ENCODE data around the gene KRT86. TPM values are rescaled to one million over a fixed set of nuclear protein-coding genes. Genes with fewer than 3 reads are reported as not detected.

KRT86 gene
- total and polyA plus RNA-seq, 2 donors from 2014 or later: 1.3 TPM; not detected in 1

- Histone ChIP-seq H3K27ac (ENCODE audit: low read depth in 2 of 2, low read length in 2 of 2) (no peak overlapping the region), H3K4me3 (ENCODE audit: low read length in 3 of 3) (no peak overlapping the region), H3K9ac (ENCODE audit: low read length in 3 of 3) (no peak overlapping the region), H3K36me3 (ENCODE audit: control insufficient read depth in 2 of 3, insufficient read depth in 3 of 3, low read length in 3 of 3) (no peaks in the 10 kb centered on the region), H3K4me1 (ENCODE audit: control insufficient read depth in 2 of 3, insufficient read depth in 2 of 3, low read depth in 1 of 3, low read length in 3 of 3) (peaks cover 0 to 15% (median 5%) of the 10 kb centered on the region in 3 donors), H3K9me3 (ENCODE audit: control insufficient read depth in 2 of 3, insufficient read depth in 1 of 3, low read length in 3 of 3) (no peaks in the 10 kb centered on the region), H3K27me3 (ENCODE audit: control insufficient read depth, insufficient read depth, low read length) (peaks cover 11% of the 10 kb centered on the region)
- DNase-seq (peak in 1 of 5 donors; percentile 4), FAIRE-seq (no peak)
- intact Hi-C loops (cut with DNase I): no loop called here
- no peak for TF ChIP-seq CTCF (IDR thresholded peaks at IDR 0.05; ENCODE audit: borderline replicate concordance, extremely low read depth, insufficient read depth)
Observed at GRCh38 chr12:52227606-52228166, 46.8 kb upstream of the KRT86 start.

- H3K4me3 ChIP-seq (ENCODE audit: low read length in 3 of 3): no peak overlapping the region
- H3K27ac ChIP-seq (ENCODE audit: low read depth in 2 of 2, low read length in 2 of 2): no peak overlapping the region
- no peaks in the 10 kb centered on the region for H3K36me3 ChIP-seq (ENCODE audit: control insufficient read depth in 2 of 3, insufficient read depth in 3 of 3, low read length in 3 of 3)
- H3K9ac ChIP-seq (ENCODE audit: low read length in 3 of 3): no peak overlapping the region
- intact Hi-C loops (cut with DNase I): no loop called here
- no peaks in the 10 kb centered on the region for H3K9me3 ChIP-seq (ENCODE audit: control insufficient read depth in 2 of 3, insufficient read depth in 1 of 3, low read length in 3 of 3)
- no peak for FAIRE-seq
- no peak for DNase-seq
- TF ChIP-seq CTCF (IDR thresholded peaks at IDR 0.05; ENCODE audit: borderline replicate concordance, extremely low read depth, insufficient read depth): no peak
- H3K4me1 ChIP-seq (ENCODE audit: control insufficient read depth in 2 of 3, insufficient read depth in 2 of 3, low read depth in 1 of 3, low read length in 3 of 3): peaks cover 0 to 17% (median 5%) of the 10 kb centered on the region in 3 donors
- peaks cover 12% of the 10 kb centered on the region for H3K27me3 ChIP-seq (ENCODE audit: control insufficient read depth, insufficient read depth, low read length)
Observed at GRCh38 chr12:52228366-52228765, 46.1 kb upstream of the KRT86 start.

GRCh38 chr12:52228931-52229330, 45.5 kb upstream of the KRT86 start:
- Histone ChIP-seq H3K4me3 (ENCODE audit: low read length in 3 of 3) (no peak overlapping the region), H3K27me3 (ENCODE audit: control insufficient read depth, insufficient read depth, low read length) (peaks cover 12% of the 10 kb centered on the region), H3K27ac (ENCODE audit: low read depth in 2 of 2, low read length in 2 of 2) (no peak overlapping the region), H3K4me1 (ENCODE audit: control insufficient read depth in 2 of 3, insufficient read depth in 2 of 3, low read depth in 1 of 3, low read length in 3 of 3) (peaks cover 0 to 17% (median 5%) of the 10 kb centered on the region in 3 donors), H3K9ac (ENCODE audit: low read length in 3 of 3) (no peak overlapping the region), H3K9me3 (ENCODE audit: control insufficient read depth in 2 of 3, insufficient read depth in 1 of 3, low read length in 3 of 3) (no peaks in the 10 kb centered on the region), H3K36me3 (ENCODE audit: control insufficient read depth in 2 of 3, insufficient read depth in 3 of 3, low read length in 3 of 3) (no peaks in the 10 kb centered on the region)
- DNase-seq (peak in 2 of 5 donors; percentile 24 to 28), FAIRE-seq (no peak)
- intact Hi-C loops (cut with DNase I): no loop called here
- TF ChIP-seq CTCF (IDR thresholded peaks at IDR 0.05; ENCODE audit: borderline replicate concordance, extremely low read depth, insufficient read depth): no peak

Measured in kidney (tissue), 14 donors.